ENCODE data around the gene RHEX. TPM values are rescaled to one million over a fixed set of nuclear protein-coding genes. Genes with fewer than 3 reads are reported as not detected.

Gene RHEX
- total RNA-seq, 1 experiment from 2014 or later, result not detected

- no peak for TF ChIP-seq ZNF121 (CRISPR knock-in tag; IDR thresholded peaks at IDR 0.05)
- TF ChIP-seq PRDM15 (CRISPR knock-in tag; IDR thresholded peaks at IDR 0.05), result no peak
- TF ChIP-seq TP53 (CRISPR knock-in tag; IDR thresholded peaks at IDR 0.05), result no peak
- TF ChIP-seq ATF2 (CRISPR knock-in tag; IDR thresholded peaks at IDR 0.05; ENCODE audit: borderline replicate concordance, low read depth), result no peak
- TF ChIP-seq FOXP4 (CRISPR knock-in tag; IDR thresholded peaks at IDR 0.05), result no peak
- TF ChIP-seq MXD4 (CRISPR knock-in tag; IDR thresholded peaks at IDR 0.05; ENCODE audit: borderline replicate concordance), result no peak
- TF ChIP-seq ZSCAN18 (CRISPR knock-in tag; IDR thresholded peaks at IDR 0.05), result no peak
- TF ChIP-seq NFATC4 (CRISPR knock-in tag; IDR thresholded peaks at IDR 0.05), result no peak
- no peak for TF ChIP-seq ESRRA (CRISPR knock-in tag; IDR thresholded peaks at IDR 0.05; ENCODE audit: borderline replicate concordance)
- no peak for TF ChIP-seq RORB (CRISPR knock-in tag; IDR thresholded peaks at IDR 0.05)
- no peak for TF ChIP-seq FOXP1 (CRISPR knock-in tag; IDR thresholded peaks at IDR 0.05; ENCODE audit: borderline replicate concordance)
- no peak for TF ChIP-seq ZBTB43 (CRISPR knock-in tag; IDR thresholded peaks at IDR 0.05)
- ATAC-seq, result no peak
- Mint-ChIP-seq H3K27ac (no peak overlapping the region), H3K4me1 (no peaks in the 10 kb centered on the region), H3K36me3 (no peaks in the 10 kb centered on the region), H3K27me3 (ENCODE audit: low read depth) (peaks cover 12% of the 10 kb centered on the region; the same call in 1 of the 2 replicates), H3K9me3 (peaks cover 7% of the 10 kb centered on the region; the same call in 1 of the 2 replicates), H3K4me3 (no peak overlapping the region)
- no peak for DNase-seq (ENCODE audit: low spot score)
- ChIA-PET CTCF (no interaction called here), POLR2A (no interaction called here)
Measured at GRCh38 chr1:206004826-206005225, 48.1 kb upstream of the RHEX start.

GRCh38 chr1:206005234-206005633 is 47.7 kb upstream of the RHEX start:
- Mint-ChIP-seq H3K27ac (no peak overlapping the region), H3K9me3 (peaks cover 7% of the 10 kb centered on the region; the same call in 1 of the 2 replicates), H3K4me3 (no peak overlapping the region), H3K4me1 (no peaks in the 10 kb centered on the region), H3K36me3 (no peaks in the 10 kb centered on the region), H3K27me3 (ENCODE audit: low read depth) (peaks cover 8% of the 10 kb centered on the region; the same call in 1 of the 2 replicates)
- DNase-seq (ENCODE audit: low spot score), result no peak
- ChIA-PET POLR2A (no interaction called here), CTCF (no interaction called here)
- no peak for ATAC-seq
- TF ChIP-seq FOXK1 (CRISPR knock-in tag; IDR thresholded peaks at IDR 0.05) (no peak), ZBTB43 (CRISPR knock-in tag; IDR thresholded peaks at IDR 0.05) (no peak), PRRX2 (CRISPR knock-in tag; IDR thresholded peaks at IDR 0.05) (no peak), SMAD4 (CRISPR knock-in tag; IDR thresholded peaks at IDR 0.05) (no peak), E2F4 (CRISPR knock-in tag; IDR thresholded peaks at IDR 0.05; ENCODE audit: borderline replicate concordance, low read depth) (no peak), HMGA2 (CRISPR knock-in tag; IDR thresholded peaks at IDR 0.05) (no peak), AFF4 (CRISPR knock-in tag; IDR thresholded peaks at IDR 0.05; ENCODE audit: borderline replicate concordance) (no peak), NFATC4 (CRISPR knock-in tag; IDR thresholded peaks at IDR 0.05) (no peak), CREB1 (CRISPR knock-in tag; IDR thresholded peaks at IDR 0.05) (no peak)

All from WTC11 (cell line).